Glutamatergic neuron (in vitro differentiated cells): ENCODE measurements around the gene MAPK8. TPM values are rescaled to one million over a fixed set of nuclear protein-coding genes. Genes with fewer than 3 reads are reported as not detected.

Experiments
- DNase-seq: peaks from one replicate; pipeline ENCODE4 v3.0.0; 2022
- H3K27ac Mint-ChIP-seq: one replicate; pipeline ENCODE4 v1.8.0; 2020; ENCODE audit warnings: mild to moderate bottlenecking, mixed read lengths, inconsistent platforms; ENCODE audit not compliant: unreplicated experiment
- H3K27me3 Mint-ChIP-seq: one replicate; pipeline ENCODE4 v1.8.0; 2020; ENCODE audit warnings: mild to moderate bottlenecking, moderate library complexity, mixed read lengths, inconsistent platforms; ENCODE audit not compliant: unreplicated experiment
- H3K36me3 Mint-ChIP-seq: one replicate; pipeline ENCODE4 v1.8.0; 2020; ENCODE audit warnings: mild to moderate bottlenecking, mixed read lengths, inconsistent platforms; ENCODE audit not compliant: unreplicated experiment
- H3K4me1 Mint-ChIP-seq: one replicate; pipeline ENCODE4 v1.8.0; 2020; ENCODE audit warnings: mild to moderate bottlenecking, low read depth, mixed read lengths, inconsistent platforms; ENCODE audit not compliant: unreplicated experiment
- H3K4me3 Mint-ChIP-seq: one replicate; pipeline ENCODE4 v1.8.0; 2020; ENCODE audit warnings: mild to moderate bottlenecking, mixed read lengths, inconsistent platforms; ENCODE audit not compliant: unreplicated experiment
- H3K9me3 Mint-ChIP-seq: one replicate; pipeline ENCODE4 v1.8.0; 2020; ENCODE audit warnings: mild to moderate bottlenecking, moderate library complexity, mixed read lengths, inconsistent platforms; ENCODE audit not compliant: unreplicated experiment
- CTCF ChIP-seq: fragments of 200-600 bp; sonication (generic); IDR thresholded peaks from one replicate; pipeline ENCODE4 v1.5.0; 2021; ENCODE audit not compliant: partially characterized antibody, unreplicated experiment
- total RNA-seq: library from RNA; stranded (reverse); fragmentation: NEBNext Ultra II Directional; extraction: Animal tissue kit (Norgen Biotek cat#: 25700); gene quantifications from one replicate; pipeline ENCODE4 v1.2.1, GENCODE V29; 2021; ENCODE audit not compliant: unreplicated experiment

MAPK8 gene
- total RNA-seq, 1 donor from 2014 or later: 317 TPM

DNA sequence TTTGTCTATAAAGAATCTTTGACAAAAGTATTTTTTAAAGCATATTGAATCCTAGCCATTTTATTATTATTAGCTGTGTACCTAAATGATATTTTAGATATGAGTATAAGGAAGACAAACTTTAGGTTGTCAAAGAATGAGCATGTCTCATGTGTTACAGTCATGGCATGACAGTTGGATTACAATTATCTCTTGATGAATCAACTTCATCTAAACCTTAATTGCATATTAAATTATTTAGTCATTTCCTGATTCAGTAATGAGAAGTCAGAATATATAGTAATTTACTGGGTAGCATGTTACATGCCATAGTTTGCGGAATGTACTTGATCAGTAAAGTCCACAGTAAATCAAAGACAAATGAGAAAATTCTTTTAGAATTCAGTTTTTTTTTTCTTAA is 59.2 kb downstream of the MAPK8 start:
- Mint-ChIP-seq H3K4me3 (no peak overlapping the region), H3K36me3 (no peaks in the 10 kb centered on the region), H3K4me1 (peaks cover 30% of the 10 kb centered on the region), H3K27ac (no peak overlapping the region), H3K9me3 (no peaks in the 10 kb centered on the region), H3K27me3 (peaks cover 2% of the 10 kb centered on the region)
- TF ChIP-seq CTCF: no peak
- DNase-seq: no peak

DNA sequence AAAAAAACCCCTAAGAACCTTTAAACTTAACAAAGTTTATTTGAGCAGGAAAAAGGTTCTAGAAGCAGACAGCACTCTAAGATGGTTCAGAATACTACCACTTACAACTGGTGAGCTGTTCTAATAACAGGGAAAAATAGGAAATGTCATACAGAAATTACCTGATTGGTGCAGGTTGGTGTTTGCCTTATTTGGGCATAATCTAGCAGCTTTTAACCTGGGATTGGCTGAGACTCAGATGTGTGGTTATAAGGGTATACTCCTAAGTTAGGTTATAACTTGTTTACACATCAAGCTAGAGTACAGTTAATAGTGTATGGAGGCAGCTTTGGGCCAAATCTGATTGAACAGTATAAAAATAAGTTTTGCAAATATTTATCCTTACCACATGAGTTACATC is 59.8 kb downstream of the MAPK8 start:
- peaks cover 2% of the 10 kb centered on the region for H3K27me3 Mint-ChIP-seq
- peaks cover 26% of the 10 kb centered on the region for H3K4me1 Mint-ChIP-seq
- DNase-seq: no peak
- no peak overlapping the region for H3K4me3 Mint-ChIP-seq
- no peaks in the 10 kb centered on the region for H3K36me3 Mint-ChIP-seq
- no peaks in the 10 kb centered on the region for H3K9me3 Mint-ChIP-seq
- H3K27ac Mint-ChIP-seq: no peak overlapping the region
- no peak for TF ChIP-seq CTCF

- H3K27ac Mint-ChIP-seq: no peak overlapping the region
- peaks cover 6% of the 10 kb centered on the region for H3K36me3 Mint-ChIP-seq
- no peak overlapping the region for H3K4me3 Mint-ChIP-seq
- peaks cover 6% of the 10 kb centered on the region for H3K9me3 Mint-ChIP-seq
- no peaks in the 10 kb centered on the region for H3K27me3 Mint-ChIP-seq
- no peak for DNase-seq
- TF ChIP-seq CTCF: no peak
- peaks cover 5% of the 10 kb centered on the region for H3K4me1 Mint-ChIP-seq
These were observed 63.0 kb downstream of the MAPK8 start for GRCh38 chr10:48369501-48369900.

- Mint-ChIP-seq H3K36me3 (peaks cover 13% of the 10 kb centered on the region), H3K27me3 (no peaks in the 10 kb centered on the region), H3K4me1 (no peaks in the 10 kb centered on the region), H3K4me3 (no peak overlapping the region), H3K9me3 (peaks cover 7% of the 10 kb centered on the region), H3K27ac (no peak overlapping the region)
- no peak for DNase-seq
- TF ChIP-seq CTCF: no peak
These were observed 71.5 kb downstream of the MAPK8 start for GRCh38 chr10:48377751-48378530.

GRCh38 chr10:48378675-48379074 is 72.2 kb downstream of the MAPK8 start:
- TF ChIP-seq CTCF: no peak
- no peaks in the 10 kb centered on the region for H3K27me3 Mint-ChIP-seq
- no peaks in the 10 kb centered on the region for H3K4me1 Mint-ChIP-seq
- H3K9me3 Mint-ChIP-seq: peaks cover 7% of the 10 kb centered on the region
- no peak overlapping the region for H3K27ac Mint-ChIP-seq
- DNase-seq: no peak
- peaks cover 13% of the 10 kb centered on the region for H3K36me3 Mint-ChIP-seq
- H3K4me3 Mint-ChIP-seq: no peak overlapping the region
